SU-DHL-6 (cell line): Measurements from ENCODE around the gene HSFX4.
"Not testable (repeated sequence)": the region's sequence is repeated elsewhere in the genome, so short reads cannot be mapped to it uniquely, and the experiment has no call there.

Experiments used
- H2AFZ ChIP-seq: fragments of 200-600 bp; sonication (generic); 2 replicates; pipeline ENCODE4 v1.6.1; 2014; ENCODE audit warnings: low read depth, mild to moderate bottlenecking, moderate library complexity, mixed read lengths, antibody characterized with exemption, low read length; ENCODE audit not compliant: severe bottlenecking
- H3F3A ChIP-seq: fragments of 200-600 bp; shearing (Covaris generic); 2 replicates; pipeline ENCODE4 v1.6.0; 2016; ENCODE audit warnings: antibody characterized with exemption, mild to moderate bottlenecking; ENCODE audit not compliant: insufficient read depth
- H3K27ac ChIP-seq: fragments of 200-600 bp; sonication (generic); 2 replicates; pipeline ENCODE4 v1.5.1; 2016; ENCODE audit warnings: low read depth, mild to moderate bottlenecking, low read length, moderate library complexity, mixed read lengths
- H3K27me3 ChIP-seq: fragments of 200-600 bp; sonication (generic), shearing (Covaris generic); 2 replicates; pipeline ENCODE4 v1.6.0; 2014; ENCODE audit warnings: mild to moderate bottlenecking, low read length
- H3K36me3 ChIP-seq: fragments of 200-600 bp; sonication (generic); 2 replicates; pipeline ENCODE4 v1.6.1; 2014; ENCODE audit warnings: mild to moderate bottlenecking, low read length, mixed read lengths
- H3K4me2 ChIP-seq: fragments of 300-600, 200-600 bp; shearing (Covaris generic), sonication (generic); 2 replicates; pipeline ENCODE4 v1.6.0; 2014; ENCODE audit warnings: low read length, low read depth, mild to moderate bottlenecking; ENCODE audit not compliant: poor library complexity, severe bottlenecking
- H3K4me3 ChIP-seq: fragments of 200-600 bp; sonication (generic); 2 replicates; pipeline ENCODE4 v1.5.1; 2014; ENCODE audit warnings: antibody characterized with exemption, low read length, mild to moderate bottlenecking, mixed read lengths; ENCODE audit not compliant: insufficient read depth, poor library complexity, severe bottlenecking
- H3K79me2 ChIP-seq: fragments of 200-600 bp; sonication (generic); 2 replicates; pipeline ENCODE4 v1.6.1; 2014; ENCODE audit warnings: mild to moderate bottlenecking, low read length, moderate library complexity; ENCODE audit not compliant: insufficient read depth
- H3K9ac ChIP-seq: fragments of 200-600 bp; sonication (generic); 2 replicates; pipeline ENCODE4 v1.7.0; 2014; ENCODE audit warnings: mild to moderate bottlenecking, low read length
- H3K9me2 ChIP-seq: fragments of 200-600 bp; sonication (generic); replicated peaks from 2 replicates; pipeline ENCODE4 v1.6.1; 2014; ENCODE audit warnings: low read length; ENCODE audit not compliant: insufficient read depth
- H3K9me3 ChIP-seq: fragments of 200-600 bp; sonication (generic); 2 replicates; pipeline ENCODE4 v1.6.1; 2014; ENCODE audit warnings: low read length, mixed read lengths; ENCODE audit not compliant: insufficient read depth
- H4K20me1 ChIP-seq: fragments of 200-600 bp; sonication (generic); 2 replicates; pipeline ENCODE4 v1.6.1; 2014; ENCODE audit warnings: low read depth, mild to moderate bottlenecking, antibody characterized with exemption, low read length, moderate library complexity, mixed read lengths
- CTCF ChIP-seq: fragments of 200-600 bp; sonication (generic); IDR thresholded peaks from one replicate; pipeline ENCODE4 v1.5.1; 2017; ENCODE audit warnings: antibody characterized with exemption, mild to moderate bottlenecking, low read length, moderate library complexity; ENCODE audit not compliant: insufficient read depth, poor library complexity, severe bottlenecking
- EZH2phosphoT487 ChIP-seq: fragments of 200-600 bp; sonication (generic), shearing (Covaris generic); conservative IDR thresholded peaks from 2 replicates; pipeline ENCODE4 v1.6.1; 2018; ENCODE audit warnings: mild to moderate bottlenecking, antibody characterized with exemption, low read length, moderate library complexity, mixed read lengths

Gene HSFX4

GRCh38 chrX:149909324-149910177, 19.8 kb upstream of the HSFX4 start:
- Histone ChIP-seq H3K4me2 (no peak overlapping the region), H3K79me2 (no peaks in the 10 kb centered on the region), H3K4me3 (no peak overlapping the region), H3K9ac (no peak overlapping the region), H3K36me3 (no peaks in the 10 kb centered on the region), H3K27ac (no peak overlapping the region), H4K20me1 (no peaks in the 10 kb centered on the region), H2AFZ (no peak overlapping the region), H3K9me2 (no peaks in the 10 kb centered on the region), H3K27me3 (no peaks in the 10 kb centered on the region), H3F3A (no peaks in the 10 kb centered on the region), H3K9me3 (no peaks in the 10 kb centered on the region)
- no peak for TF ChIP-seq EZH2phosphoT487
- no peak for TF ChIP-seq CTCF

- Histone ChIP-seq H3K9me3 (no peaks in the 10 kb centered on the region), H4K20me1 (no peaks in the 10 kb centered on the region), H3K36me3 (no peaks in the 10 kb centered on the region), H3K4me2 (no peak overlapping the region), H2AFZ (no peak overlapping the region), H3K9me2 (no peaks in the 10 kb centered on the region), H3K79me2 (no peaks in the 10 kb centered on the region), H3K27me3 (no peaks in the 10 kb centered on the region), H3K9ac (no peak overlapping the region), H3F3A (no peaks in the 10 kb centered on the region), H3K27ac (no peak overlapping the region), H3K4me3 (no peak overlapping the region)
- no peak for TF ChIP-seq CTCF
- TF ChIP-seq EZH2phosphoT487: no peak
These were observed 19.1 kb upstream of the HSFX4 start for GRCh38 chrX:149910178-149910695.

- no peak overlapping the region for H2AFZ ChIP-seq
- no peak overlapping the region for H3K4me2 ChIP-seq
- H3F3A ChIP-seq: no peaks in the 10 kb centered on the region
These were observed 12.5 kb upstream of the HSFX4 start for GRCh38 chrX:149916745-149917392.

GRCh38 chrX:149923836-149924235, 5.5 kb upstream of the HSFX4 start:
- H3K36me3 ChIP-seq, H3K4me3 ChIP-seq, H3K9me3 ChIP-seq, H3K79me2 ChIP-seq, H3F3A ChIP-seq, H3K27me3 ChIP-seq, H3K9ac ChIP-seq, H3K27ac ChIP-seq, H2AFZ ChIP-seq, H3K9me2 ChIP-seq, H3K4me2 ChIP-seq, H4K20me1 ChIP-seq: not testable (repeated sequence)

More at GRCh38 chrX:149916745-149917392, 12.5 kb upstream of the HSFX4 start:
- Histone ChIP-seq H3K9me3 (no peaks in the 10 kb centered on the region), H3K27me3 (no peaks in the 10 kb centered on the region), H3K27ac (no peak overlapping the region), H3K4me3 (no peak overlapping the region), H4K20me1 (no peaks in the 10 kb centered on the region), H3K9me2 (no peaks in the 10 kb centered on the region), H3K36me3 (no peaks in the 10 kb centered on the region), H3K9ac (no peak overlapping the region), H3K79me2 (no peaks in the 10 kb centered on the region)
- TF ChIP-seq CTCF (no peak), EZH2phosphoT487 (no peak)

- H3K36me3 ChIP-seq, H3K4me2 ChIP-seq: not testable (repeated sequence)
These were observed 4.9 kb upstream of the HSFX4 start for GRCh38 chrX:149924434-149924833.

More at GRCh38 chrX:149924434-149924833, 4.9 kb upstream of the HSFX4 start:
- H3K9me3 ChIP-seq, H3K79me2 ChIP-seq, H3K27ac ChIP-seq, H3F3A ChIP-seq, H3K9me2 ChIP-seq, H2AFZ ChIP-seq, H3K27me3 ChIP-seq, H3K9ac ChIP-seq, H4K20me1 ChIP-seq, H3K4me3 ChIP-seq: not testable (repeated sequence)
